WTC11 (cell line): Measurements from ENCODE around the gene RSRC1. TPM values are rescaled to one million over a fixed set of nuclear protein-coding genes. Genes with fewer than 3 reads are reported as not detected.

Experiments used
- ATAC-seq: fragments of 200-7000 bp; cut with Tn5 transposase; 2 replicates; pipeline ENCODE4 v1.10.0; 2021; ENCODE audit warnings: mild to moderate bottlenecking, moderate library complexity
- CTCF ChIA-PET: fragments of 300-600 bp; sonication (Branson Sonifier 250); formaldehyde crosslinking; loops from one replicate; lab custom pipeline; 2021; ENCODE audit warnings: antibody characterized with exemption; lab: Charles Lee
- POLR2A ChIA-PET: fragments of 350-600 bp; sonication (Branson Sonifier 250); formaldehyde crosslinking; loops from one replicate; lab custom pipeline; 2021; ENCODE audit warnings: antibody characterized with exemption; lab: Charles Lee
- DNase-seq: peaks from one replicate; pipeline ENCODE4 v3.0.0; 2021; ENCODE audit warnings: low spot score
- H3K27ac Mint-ChIP-seq: 2 replicates; pipeline ENCODE4 v1.8.0; 2021; ENCODE audit warnings: mixed read lengths
- H3K27me3 Mint-ChIP-seq: 2 replicates; pipeline ENCODE4 v1.8.0; 2021; ENCODE audit warnings: low read depth, mild to moderate bottlenecking, moderate library complexity, mixed read lengths
- H3K36me3 Mint-ChIP-seq: 2 replicates; pipeline ENCODE4 v1.8.0; 2021; ENCODE audit warnings: mixed read lengths
- H3K4me1 Mint-ChIP-seq: 2 replicates; pipeline ENCODE4 v1.8.0; 2022; ENCODE audit warnings: mixed read lengths
- H3K4me3 Mint-ChIP-seq: 2 replicates; pipeline ENCODE4 v1.8.0; 2021; ENCODE audit warnings: mild to moderate bottlenecking, moderate library complexity, mixed read lengths
- H3K9me3 Mint-ChIP-seq: 2 replicates; pipeline ENCODE4 v1.8.0; 2021; ENCODE audit warnings: mixed read lengths
- ATF1 ChIP-seq: sonication (generic); formaldehyde crosslinking; IDR thresholded peaks from 2 replicates; pipeline ENCODE4 v1.8.1; 2023; ENCODE audit warnings: mild to moderate bottlenecking, moderate library complexity, missing genetic modification reagents
- ATF2 ChIP-seq: sonication (generic); formaldehyde crosslinking; IDR thresholded peaks from 2 replicates; pipeline ENCODE4 v1.8.1; 2022; ENCODE audit warnings: low read depth, missing genetic modification reagents, borderline replicate concordance
- E2F4 ChIP-seq: sonication (generic); formaldehyde crosslinking; IDR thresholded peaks from 2 replicates; pipeline ENCODE4 v1.8.1; 2022; ENCODE audit warnings: low read depth, mild to moderate bottlenecking, moderate library complexity, missing genetic modification reagents, borderline replicate concordance
- E2F5 ChIP-seq: sonication (generic); formaldehyde crosslinking; IDR thresholded peaks from 2 replicates; pipeline ENCODE4 v1.8.1; 2022; ENCODE audit warnings: mild to moderate bottlenecking, moderate library complexity, missing genetic modification reagents
- ELF4 ChIP-seq: sonication (generic); formaldehyde crosslinking; IDR thresholded peaks from 2 replicates; pipeline ENCODE4 v1.8.1; 2022; ENCODE audit warnings: low read depth, mild to moderate bottlenecking, moderate library complexity, missing genetic modification reagents
- FOXK1 ChIP-seq: sonication (generic); formaldehyde crosslinking; IDR thresholded peaks from 2 replicates; pipeline ENCODE4 v1.8.0; 2022; ENCODE audit warnings: mild to moderate bottlenecking, moderate library complexity, missing genetic modification reagents
- GABPB1 ChIP-seq: sonication (generic); formaldehyde crosslinking; IDR thresholded peaks from 2 replicates; pipeline ENCODE4 v1.8.1; 2023; ENCODE audit warnings: mild to moderate bottlenecking, missing genetic modification reagents
- GRHL2 ChIP-seq: fragments of 250-450 bp; sonication (Bioruptor Pico); IDR thresholded peaks from 2 replicates; pipeline ENCODE4 v1.8.0; 2022; ENCODE audit warnings: mild to moderate bottlenecking, moderate library complexity; ENCODE audit not compliant: insufficient replicate concordance, severe bottlenecking
- GTF2I ChIP-seq: fragments of 250-450 bp; sonication (Bioruptor Pico); conservative IDR thresholded peaks from 2 replicates; pipeline ENCODE4 v1.4.0; 2021; ENCODE audit warnings: mild to moderate bottlenecking
- IRF1 ChIP-seq: sonication (generic); formaldehyde crosslinking; IDR thresholded peaks from 2 replicates; pipeline ENCODE4 v1.8.0; 2023; ENCODE audit warnings: missing genetic modification reagents
- PRRX2 ChIP-seq: fragments of 250-450 bp; sonication (Bioruptor Pico); IDR thresholded peaks from 2 replicates; pipeline ENCODE4 v1.8.0; 2021; ENCODE audit warnings: mild to moderate bottlenecking
- TEAD1 ChIP-seq: sonication (generic); formaldehyde crosslinking; IDR thresholded peaks from 2 replicates; pipeline ENCODE4 v1.8.0; 2022; ENCODE audit warnings: mild to moderate bottlenecking, missing genetic modification reagents
- TEAD4 ChIP-seq: sonication (generic); formaldehyde crosslinking; IDR thresholded peaks from 2 replicates; pipeline ENCODE4 v1.8.0; 2022; ENCODE audit warnings: mild to moderate bottlenecking, missing genetic modification reagents
- ZBTB43 ChIP-seq: sonication (generic); formaldehyde crosslinking; IDR thresholded peaks from 2 replicates; pipeline ENCODE4 v1.8.1; 2023; ENCODE audit warnings: mild to moderate bottlenecking, missing genetic modification reagents
- ZNF138 ChIP-seq: sonication (generic); formaldehyde crosslinking; conservative IDR thresholded peaks from 2 replicates; pipeline ENCODE4 v1.8.1; 2022; ENCODE audit warnings: mild to moderate bottlenecking, moderate library complexity, missing genetic modification reagents
- ZNF263 ChIP-seq: sonication (generic); formaldehyde crosslinking; IDR thresholded peaks from 2 replicates; pipeline ENCODE4 v1.8.1; 2022; ENCODE audit warnings: low read depth, mild to moderate bottlenecking, moderate library complexity, missing genetic modification reagents
- ZNF317 ChIP-seq: sonication (generic); formaldehyde crosslinking; IDR thresholded peaks from 2 replicates; pipeline ENCODE4 v1.8.1; 2023; ENCODE audit warnings: low read depth, mild to moderate bottlenecking, moderate library complexity, missing genetic modification reagents, borderline replicate concordance
- ZNF423 ChIP-seq: fragments of 250-450 bp; sonication (Bioruptor Pico); IDR thresholded peaks from 2 replicates; pipeline ENCODE4 v2.1.2; 2022; ENCODE audit warnings: mild to moderate bottlenecking, moderate library complexity
- total RNA-seq: library from RNA; stranded (reverse); gene quantifications from 3 replicates; pipeline ENCODE4 v1.2.3, GENCODE V29; 2021
- TF ChIP-seq, protein P1 (sequence below): fragments of 250-450 bp; sonication (Bioruptor Pico); IDR thresholded peaks from 2 replicates; pipeline ENCODE4 v1.9.0; 2021; ENCODE audit warnings: moderate library complexity, mild to moderate bottlenecking, inconsistent platforms, borderline replicate concordance
- TF ChIP-seq, protein P2 (sequence below): sonication (generic); formaldehyde crosslinking; IDR thresholded peaks from 2 replicates; pipeline ENCODE4 v1.8.1; 2023; ENCODE audit warnings: mild to moderate bottlenecking, missing genetic modification reagents, moderate library complexity
- TF ChIP-seq, protein P3 (sequence below): fragments of 200-600 bp; IDR thresholded peaks from 2 replicates; pipeline ENCODE4 v1.8.0; 2022; ENCODE audit warnings: antibody characterized with exemption
- TF ChIP-seq, protein P4 (sequence below): sonication (generic); formaldehyde crosslinking; IDR thresholded peaks from 2 replicates; pipeline ENCODE4 v1.8.0; 2022; ENCODE audit warnings: missing genetic modification reagents

The RSRC1 gene
- total RNA-seq, 1 experiment from 2014 or later: 21.3 TPM

- 0 out of 2 replicates have a peak, but pooled peaks have one; percentile 30 for ATAC-seq
- TF ChIP-seq ATF2 (CRISPR knock-in tag): no peak
- TF ChIP-seq PRRX2: no peak
- TF ChIP-seq, protein P1, sequence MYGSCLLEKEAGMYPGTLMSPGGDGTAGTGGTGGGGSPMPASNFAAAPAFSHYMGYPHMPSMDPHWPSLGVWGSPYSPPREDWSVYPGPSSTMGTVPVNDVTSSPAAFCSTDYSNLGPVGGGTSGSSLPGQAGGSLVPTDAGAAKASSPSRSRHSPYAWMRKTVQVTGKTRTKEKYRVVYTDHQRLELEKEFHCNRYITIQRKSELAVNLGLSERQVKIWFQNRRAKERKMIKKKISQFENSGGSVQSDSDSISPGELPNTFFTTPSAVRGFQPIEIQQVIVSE (CRISPR knock-in tag): no peak
- TF ChIP-seq IRF1 (CRISPR knock-in tag): no peak
- no peak for TF ChIP-seq ATF1 (CRISPR knock-in tag)
- no peak for TF ChIP-seq GABPB1 (CRISPR knock-in tag)
- no peak for TF ChIP-seq TEAD1
- TF ChIP-seq ZNF317 (CRISPR knock-in tag): no peak
- TF ChIP-seq, protein P2, sequence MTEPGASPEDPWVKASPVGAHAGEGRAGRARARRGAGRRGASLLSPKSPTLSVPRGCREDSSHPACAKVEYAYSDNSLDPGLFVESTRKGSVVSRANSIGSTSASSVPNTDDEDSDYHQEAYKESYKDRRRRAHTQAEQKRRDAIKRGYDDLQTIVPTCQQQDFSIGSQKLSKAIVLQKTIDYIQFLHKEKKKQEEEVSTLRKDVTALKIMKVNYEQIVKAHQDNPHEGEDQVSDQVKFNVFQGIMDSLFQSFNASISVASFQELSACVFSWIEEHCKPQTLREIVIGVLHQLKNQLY (CRISPR knock-in tag): no peak
- TF ChIP-seq, protein P3, sequence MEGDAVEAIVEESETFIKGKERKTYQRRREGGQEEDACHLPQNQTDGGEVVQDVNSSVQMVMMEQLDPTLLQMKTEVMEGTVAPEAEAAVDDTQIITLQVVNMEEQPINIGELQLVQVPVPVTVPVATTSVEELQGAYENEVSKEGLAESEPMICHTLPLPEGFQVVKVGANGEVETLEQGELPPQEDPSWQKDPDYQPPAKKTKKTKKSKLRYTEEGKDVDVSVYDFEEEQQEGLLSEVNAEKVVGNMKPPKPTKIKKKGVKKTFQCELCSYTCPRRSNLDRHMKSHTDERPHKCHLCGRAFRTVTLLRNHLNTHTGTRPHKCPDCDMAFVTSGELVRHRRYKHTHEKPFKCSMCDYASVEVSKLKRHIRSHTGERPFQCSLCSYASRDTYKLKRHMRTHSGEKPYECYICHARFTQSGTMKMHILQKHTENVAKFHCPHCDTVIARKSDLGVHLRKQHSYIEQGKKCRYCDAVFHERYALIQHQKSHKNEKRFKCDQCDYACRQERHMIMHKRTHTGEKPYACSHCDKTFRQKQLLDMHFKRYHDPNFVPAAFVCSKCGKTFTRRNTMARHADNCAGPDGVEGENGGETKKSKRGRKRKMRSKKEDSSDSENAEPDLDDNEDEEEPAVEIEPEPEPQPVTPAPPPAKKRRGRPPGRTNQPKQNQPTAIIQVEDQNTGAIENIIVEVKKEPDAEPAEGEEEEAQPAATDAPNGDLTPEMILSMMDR: no peak
- no peak for TF ChIP-seq ZNF423 (CRISPR knock-in tag)
- TF ChIP-seq, protein P4, sequence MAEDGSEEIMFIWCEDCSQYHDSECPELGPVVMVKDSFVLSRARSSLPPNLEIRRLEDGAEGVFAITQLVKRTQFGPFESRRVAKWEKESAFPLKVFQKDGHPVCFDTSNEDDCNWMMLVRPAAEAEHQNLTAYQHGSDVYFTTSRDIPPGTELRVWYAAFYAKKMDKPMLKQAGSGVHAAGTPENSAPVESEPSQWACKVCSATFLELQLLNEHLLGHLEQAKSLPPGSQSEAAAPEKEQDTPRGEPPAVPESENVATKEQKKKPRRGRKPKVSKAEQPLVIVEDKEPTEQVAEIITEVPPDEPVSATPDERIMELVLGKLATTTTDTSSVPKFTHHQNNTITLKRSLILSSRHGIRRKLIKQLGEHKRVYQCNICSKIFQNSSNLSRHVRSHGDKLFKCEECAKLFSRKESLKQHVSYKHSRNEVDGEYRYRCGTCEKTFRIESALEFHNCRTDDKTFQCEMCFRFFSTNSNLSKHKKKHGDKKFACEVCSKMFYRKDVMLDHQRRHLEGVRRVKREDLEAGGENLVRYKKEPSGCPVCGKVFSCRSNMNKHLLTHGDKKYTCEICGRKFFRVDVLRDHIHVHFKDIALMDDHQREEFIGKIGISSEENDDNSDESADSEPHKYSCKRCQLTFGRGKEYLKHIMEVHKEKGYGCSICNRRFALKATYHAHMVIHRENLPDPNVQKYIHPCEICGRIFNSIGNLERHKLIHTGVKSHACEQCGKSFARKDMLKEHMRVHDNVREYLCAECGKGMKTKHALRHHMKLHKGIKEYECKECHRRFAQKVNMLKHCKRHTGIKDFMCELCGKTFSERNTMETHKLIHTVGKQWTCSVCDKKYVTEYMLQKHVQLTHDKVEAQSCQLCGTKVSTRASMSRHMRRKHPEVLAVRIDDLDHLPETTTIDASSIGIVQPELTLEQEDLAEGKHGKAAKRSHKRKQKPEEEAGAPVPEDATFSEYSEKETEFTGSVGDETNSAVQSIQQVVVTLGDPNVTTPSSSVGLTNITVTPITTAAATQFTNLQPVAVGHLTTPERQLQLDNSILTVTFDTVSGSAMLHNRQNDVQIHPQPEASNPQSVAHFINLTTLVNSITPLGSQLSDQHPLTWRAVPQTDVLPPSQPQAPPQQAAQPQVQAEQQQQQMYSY (CRISPR knock-in tag): no peak
- no peak for TF ChIP-seq ZBTB43
- TF ChIP-seq ZNF138 (CRISPR knock-in tag): no peak
- TF ChIP-seq, all 79 proteins: peak for 0
- H3K4me1 Mint-ChIP-seq: peaks cover 3% of the 10 kb centered on the region; the same call in 1 of the 2 replicates
- H3K27me3 Mint-ChIP-seq: no peaks in the 10 kb centered on the region
- H3K27ac Mint-ChIP-seq: no peak overlapping the region; the same call in 1 of the 2 replicates
- CTCF ChIA-PET: no interaction called here
- POLR2A ChIA-PET: no interaction called here
- no peak for DNase-seq
- no peak overlapping the region for H3K4me3 Mint-ChIP-seq
- no peaks in the 10 kb centered on the region for H3K9me3 Mint-ChIP-seq
- no peaks in the 10 kb centered on the region for H3K36me3 Mint-ChIP-seq
These were observed 51.1 kb downstream of the RSRC1 start for GRCh38 chr3:158160958-158161357.

DNA sequence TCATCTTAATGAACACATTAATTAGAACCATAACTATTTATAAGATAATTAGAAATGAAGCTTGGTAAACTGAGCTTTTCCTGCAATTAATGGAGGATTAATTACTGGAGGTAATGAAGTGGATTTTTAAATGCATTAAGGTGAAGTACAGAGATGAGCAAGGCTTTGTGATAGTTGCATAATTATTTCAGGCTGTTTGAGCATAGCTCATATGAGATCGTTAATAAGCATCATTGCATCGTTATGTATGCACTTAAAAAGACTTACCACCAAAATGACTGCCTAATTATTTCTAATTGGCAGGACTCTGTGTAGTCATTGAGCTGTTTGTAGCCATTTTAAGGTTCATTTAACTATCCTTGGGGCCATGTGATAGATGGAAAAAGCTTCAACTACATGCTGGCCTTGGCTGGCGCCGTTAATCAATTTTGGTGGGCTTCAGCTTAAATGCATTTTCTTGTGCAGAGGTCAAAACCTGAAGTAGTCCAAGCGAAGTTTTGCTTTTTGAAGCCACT is 55.3 kb downstream of the RSRC1 start:
- peaks cover 15% of the 10 kb centered on the region for H3K4me1 Mint-ChIP-seq
- H3K36me3 Mint-ChIP-seq: no peaks in the 10 kb centered on the region
- ChIA-PET CTCF (no interaction called here), POLR2A (interaction anchor here (1.0 kb wide), 1 partner anchor 14 kb away, joined by 3 read pairs; no protein-coding TSS in a partner anchor)
- no peak overlapping the region for H3K4me3 Mint-ChIP-seq
- H3K9me3 Mint-ChIP-seq: no peaks in the 10 kb centered on the region
- DNase-seq (no peak), ATAC-seq (no peak)
- TF ChIP-seq GTF2I (CRISPR knock-in tag) (no peak), E2F4 (CRISPR knock-in tag) (no peak), GRHL2 (no peak), ELF4 (no peak), TEAD4 (CRISPR knock-in tag) (no peak), E2F5 (CRISPR knock-in tag) (no peak), ZNF263 (no peak), ZNF317 (CRISPR knock-in tag) (no peak), FOXK1 (CRISPR knock-in tag) (no peak)
- H3K27me3 Mint-ChIP-seq: no peaks in the 10 kb centered on the region
- H3K27ac Mint-ChIP-seq: no peak overlapping the region
